Raji (cell line): ENCODE data around the gene SHISA7.

Experiments used
- POLR2A ChIP-seq: IDR thresholded peaks from 2 replicates; pipeline ENCODE4 v1.6.1; 2011; ENCODE audit warnings: low read depth, low read length, control low read depth; ENCODE audit not compliant: insufficient read depth

SHISA7 gene

GRCh38 chr19:55443045-55443823 lies at the start of gene SHISA7:
TSS of gene SHISA7 (minus strand) at chr19:55443300. CDS start at chr19:55442863, 437 bp downstream.
- no peak for TF ChIP-seq POLR2A

DNA sequence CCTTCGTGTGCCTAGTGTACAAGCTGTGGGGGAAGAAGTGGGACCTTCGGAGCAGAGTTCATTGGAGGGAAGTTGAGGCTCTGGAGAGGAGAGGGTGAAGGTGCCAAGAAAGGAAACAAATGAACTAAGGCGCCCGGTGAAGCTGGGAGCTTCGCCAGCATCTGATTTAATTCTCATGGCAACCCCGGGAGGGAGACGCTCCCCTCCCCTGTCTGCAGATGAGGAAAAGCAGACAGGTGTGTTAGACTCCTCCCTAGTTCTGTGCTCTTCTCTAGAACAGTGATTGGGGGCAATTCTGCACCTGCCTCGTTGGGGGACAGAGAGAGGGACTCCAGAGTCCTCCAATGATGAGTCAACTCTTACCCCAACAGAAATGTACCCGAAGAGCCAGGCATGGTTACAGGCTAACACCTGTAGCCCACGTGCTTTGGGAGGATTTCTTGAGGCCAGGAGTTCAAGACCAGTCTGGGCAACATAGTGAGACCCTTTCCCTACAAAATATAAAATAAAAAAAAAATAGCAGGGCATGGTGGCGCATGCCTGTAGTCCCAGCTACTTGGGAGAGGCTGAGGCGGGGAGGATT lies 49.4 kb upstream of the SHISA7 start:
- TF ChIP-seq POLR2A: no peak

DNA sequence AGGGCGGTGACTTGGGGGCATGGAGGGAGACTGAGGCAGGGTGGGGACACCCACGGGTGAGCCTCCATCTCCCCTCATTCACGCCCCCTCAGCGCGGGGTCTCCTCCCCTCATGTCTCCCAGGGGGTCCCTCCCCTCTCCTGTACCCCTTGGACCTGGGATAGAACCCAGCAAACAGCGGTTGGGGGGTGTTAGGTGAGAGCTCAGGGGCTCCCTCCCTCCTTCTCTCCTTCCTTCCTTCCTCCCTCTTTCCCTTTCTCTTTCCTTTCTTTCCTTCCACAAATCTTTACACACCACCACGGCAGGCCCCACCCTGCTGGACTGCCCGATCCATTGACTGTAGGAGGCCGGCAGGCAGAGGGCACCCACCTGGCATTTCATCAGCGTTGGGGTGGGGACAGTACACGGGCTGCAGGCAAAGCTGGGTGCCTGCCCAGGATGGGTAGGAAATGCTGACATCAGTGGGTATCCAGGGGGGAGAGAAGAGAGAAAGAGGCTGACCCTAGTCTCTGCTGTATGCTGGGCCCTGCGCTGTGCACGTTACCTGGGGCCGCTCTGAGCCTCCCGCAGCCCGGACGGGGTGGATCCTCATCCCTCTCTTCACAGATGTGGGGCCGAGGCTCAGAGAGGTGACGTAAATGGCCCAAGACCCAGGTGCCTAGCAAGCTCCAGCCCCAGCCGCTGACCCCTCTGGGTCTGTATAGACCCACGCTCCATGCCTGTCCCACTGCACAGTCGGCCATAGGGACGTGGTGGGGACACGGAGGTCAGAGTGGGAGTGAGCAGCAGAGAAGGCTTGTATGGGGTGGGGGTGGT lies 48.7 kb upstream of the SHISA7 start:
- TF ChIP-seq POLR2A: no peak

DNA sequence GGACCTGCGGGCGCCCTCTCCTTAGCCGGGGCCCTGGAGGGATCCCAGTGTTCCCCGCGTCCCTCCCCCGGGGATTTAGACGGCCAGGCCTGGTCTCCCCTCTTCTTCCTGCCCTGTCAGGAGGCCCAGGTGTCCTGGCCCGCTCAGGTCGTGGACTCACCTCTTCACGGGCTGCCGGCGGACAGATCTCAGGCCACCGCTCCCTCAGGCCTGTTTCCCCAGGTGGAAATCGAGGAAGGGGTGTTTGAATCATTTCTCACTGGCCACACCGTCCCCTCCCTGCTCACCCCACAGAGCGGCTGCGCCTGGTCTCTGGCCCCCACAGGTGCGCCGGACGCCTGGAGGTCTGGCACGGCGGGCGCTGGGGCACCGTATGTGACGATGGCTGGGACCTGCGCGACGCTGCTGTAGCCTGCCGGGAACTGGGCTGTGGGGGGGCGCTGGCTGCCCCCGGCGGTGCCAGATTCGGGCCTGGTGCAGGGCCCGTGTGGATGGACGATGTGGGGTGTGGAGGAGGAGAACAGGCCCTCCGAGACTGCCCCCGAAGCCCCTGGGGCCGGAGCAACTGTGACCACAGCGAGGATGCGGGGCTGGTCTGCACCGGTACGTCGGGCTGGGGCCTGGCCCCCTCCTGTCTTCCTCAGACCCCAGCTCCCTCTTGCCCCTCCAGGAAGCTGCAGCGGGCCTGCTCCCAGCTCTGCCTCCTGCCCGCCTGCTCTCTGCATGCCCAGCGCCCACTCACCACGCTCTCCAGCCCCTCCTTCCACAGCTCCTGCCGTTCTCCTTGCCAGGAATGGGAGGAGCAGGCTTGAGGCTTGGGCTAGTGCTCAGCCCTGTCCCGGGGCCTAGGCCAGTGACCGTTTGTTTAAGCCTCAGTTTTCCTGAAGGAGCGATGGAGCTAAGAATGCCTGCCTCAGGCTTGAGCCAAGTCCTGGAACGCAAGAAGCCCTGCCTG lies 47.7 kb upstream of the SHISA7 start:
- no peak for TF ChIP-seq POLR2A

- TF ChIP-seq POLR2A: no peak
Measured at GRCh38 chr19:55489711-55490477, 46.8 kb upstream of the SHISA7 start.

DNA sequence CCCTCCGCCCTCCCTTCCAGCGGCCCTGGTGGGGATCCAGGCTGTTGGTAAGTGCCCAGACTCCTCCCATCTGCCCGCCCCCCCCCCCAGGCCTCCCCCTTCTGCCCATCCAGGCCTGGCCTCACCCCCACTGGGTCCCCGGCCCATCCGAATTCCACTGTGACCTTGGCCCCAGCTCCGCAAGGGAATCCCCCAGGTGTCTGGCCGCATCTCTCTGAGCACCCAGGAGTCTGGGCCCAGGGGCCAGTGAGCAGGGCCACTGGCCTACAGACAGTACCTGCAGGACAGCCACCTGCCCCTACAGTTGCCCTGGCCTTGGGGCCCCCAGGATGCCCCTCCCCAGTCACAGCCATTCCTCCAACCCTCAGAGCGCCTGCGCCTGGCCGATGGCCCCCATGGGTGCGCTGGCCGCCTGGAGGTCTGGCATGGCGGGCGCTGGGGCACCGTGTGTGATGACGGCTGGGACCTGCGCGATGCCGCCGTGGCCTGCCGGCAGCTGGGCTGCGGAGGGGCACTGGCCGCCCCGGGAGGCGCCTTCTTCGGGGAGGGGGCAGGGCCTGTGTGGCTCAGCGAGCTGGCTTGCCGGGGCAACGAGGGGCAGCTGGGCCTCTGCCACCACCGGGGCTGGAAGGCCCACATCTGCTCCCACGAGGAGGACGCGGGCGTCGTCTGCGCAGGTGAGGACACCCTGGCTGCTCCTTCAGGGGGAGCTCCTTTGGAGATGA lies 46.0 kb upstream of the SHISA7 start:
- TF ChIP-seq POLR2A: no peak

DNA sequence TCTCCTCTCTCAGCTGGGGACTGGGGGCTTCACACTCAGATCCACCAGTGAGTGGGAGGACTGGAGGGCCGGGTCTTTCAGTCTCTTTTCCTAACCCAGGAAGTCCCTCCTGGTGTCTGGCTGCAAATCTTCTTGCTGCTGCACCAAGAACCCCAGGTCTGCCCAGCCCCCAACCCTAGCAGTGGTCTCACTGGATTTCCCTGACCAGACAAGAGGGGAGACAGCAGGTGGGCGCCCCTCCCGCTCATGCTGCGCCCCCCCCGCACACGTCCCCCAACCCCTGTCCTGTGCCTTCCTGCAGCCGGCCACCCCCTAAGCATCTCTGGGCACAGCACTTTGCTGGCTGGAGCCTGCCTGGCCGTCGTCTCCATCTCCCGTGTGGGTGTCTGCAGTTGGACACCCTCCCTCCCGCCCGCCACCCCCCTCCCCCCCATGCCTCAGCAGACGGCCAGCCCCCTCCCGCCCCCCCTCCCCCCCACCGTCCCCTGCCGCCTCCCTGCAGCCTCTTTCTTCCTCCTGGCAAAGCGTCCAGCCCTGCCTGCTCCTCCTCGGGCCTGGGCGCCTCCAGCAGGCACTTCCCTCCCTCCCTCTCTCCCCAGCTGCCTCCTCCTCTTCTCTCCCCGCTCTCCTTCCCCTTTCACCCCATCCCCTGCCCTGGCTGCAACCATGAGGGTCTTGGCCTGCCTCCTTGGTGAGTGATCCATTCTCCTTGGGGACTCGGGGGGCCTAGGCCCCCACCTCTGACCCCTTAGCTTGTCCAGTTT lies 45.0 kb upstream of the SHISA7 start, which contains the start of gene SSC5D:
TSS of gene SSC5D (plus strand) at position 513 of the 764 bp plus-strand sequence. CDS start at position 667, 154 bp downstream.
- TF ChIP-seq POLR2A: no peak

DNA sequence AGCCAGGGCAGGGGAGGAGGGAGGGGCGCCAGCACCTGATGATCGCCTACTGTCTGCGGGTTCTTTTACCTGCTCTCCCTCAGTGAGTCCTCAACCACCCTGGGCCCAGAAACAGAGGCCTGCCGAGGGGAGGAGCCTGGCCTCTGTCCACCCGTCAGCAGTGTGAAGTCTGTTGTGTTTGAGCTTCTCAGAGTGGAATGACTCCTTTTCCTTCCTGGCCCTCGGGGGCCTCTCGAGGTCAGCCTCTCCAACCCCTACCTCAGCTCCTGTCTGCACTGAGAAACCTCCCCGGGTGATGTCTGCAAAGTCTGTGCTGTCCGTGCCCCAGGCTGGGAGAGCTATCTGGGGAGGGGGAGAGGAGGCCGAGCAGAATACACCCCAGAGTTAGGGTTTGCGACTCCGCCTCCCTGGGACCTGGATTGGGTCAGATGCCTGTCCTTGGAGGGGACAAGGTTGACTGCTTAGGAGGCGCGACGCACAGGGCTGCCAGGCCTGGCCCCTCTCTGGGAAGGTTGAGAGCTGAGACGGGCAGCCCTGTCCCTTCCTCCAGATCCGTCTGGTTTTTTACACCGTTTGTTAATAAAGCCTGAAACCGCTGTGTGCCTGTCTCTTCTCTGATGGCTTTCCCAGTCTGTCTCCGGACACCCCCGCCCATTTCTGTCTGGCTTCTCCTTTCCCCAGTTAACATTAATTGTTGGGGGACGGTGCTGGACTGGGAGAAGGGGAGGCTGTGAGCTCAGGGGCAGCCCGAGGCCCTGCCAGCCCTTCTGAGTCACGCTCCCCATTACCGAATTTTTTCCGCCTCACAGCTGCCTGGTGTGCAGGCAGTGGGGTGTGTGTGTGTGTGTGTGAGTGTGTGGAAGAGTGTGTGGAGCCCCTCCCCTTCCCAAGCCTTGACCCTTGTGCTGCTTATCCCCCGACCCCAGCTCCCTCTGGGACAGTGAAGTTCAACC lies 44.1 kb upstream of the SHISA7 start:
- TF ChIP-seq POLR2A: no peak

DNA sequence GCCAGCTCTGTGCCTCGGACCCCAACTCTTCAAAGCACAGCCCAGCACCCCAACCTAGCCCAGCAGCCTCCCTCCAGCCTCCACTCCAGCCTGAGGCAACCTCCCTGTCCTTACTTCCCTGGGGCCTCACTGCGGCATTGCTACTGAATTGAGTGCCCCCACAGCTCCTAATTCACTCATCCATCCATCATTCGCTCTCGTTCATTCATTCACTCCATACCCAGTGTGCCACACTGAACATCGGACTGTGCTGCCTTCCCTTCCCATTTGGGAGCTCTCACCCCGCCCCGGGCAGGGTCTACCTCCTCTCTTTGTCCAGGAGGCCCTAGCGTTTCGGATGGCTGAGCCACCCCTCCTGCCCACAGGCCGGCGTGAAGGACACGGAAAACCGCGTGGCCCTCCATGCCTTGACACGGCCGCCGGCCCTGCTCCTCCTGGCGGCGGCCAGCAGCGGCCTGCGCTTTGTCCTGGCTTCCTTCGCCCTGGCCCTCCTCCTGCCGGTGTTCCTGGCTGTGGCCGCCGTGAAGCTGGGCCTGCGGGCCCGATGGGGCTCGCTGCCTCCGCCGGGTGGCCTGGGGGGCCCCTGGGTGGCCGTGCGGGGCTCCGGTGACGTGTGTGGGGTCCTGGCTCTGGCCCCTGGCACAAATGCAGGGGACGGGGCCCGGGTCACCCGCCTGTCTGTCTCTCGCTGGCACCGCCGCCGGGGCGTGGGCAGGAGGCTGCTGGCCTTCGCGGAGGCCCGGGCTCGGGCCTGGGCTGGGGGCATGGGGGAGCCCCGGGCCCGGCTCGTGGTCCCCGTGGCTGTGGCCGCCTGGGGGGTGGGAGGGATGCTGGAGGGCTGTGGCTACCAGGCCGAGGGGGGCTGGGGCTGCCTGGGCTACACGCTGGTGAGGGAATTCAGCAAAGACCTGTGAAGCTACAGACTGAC lies 43.2 kb upstream of the SHISA7 start:
- TF ChIP-seq POLR2A: no peak

- no peak for TF ChIP-seq POLR2A
Measured at GRCh38 chr19:55485439-55486011, 42.4 kb upstream of the SHISA7 start.
